ENCODE measurements around the gene PPP2R2D.

GRCh38 chr10:131862548-131862947, 38.3 kb upstream of the PPP2R2D start:
- TF ChIP-seq POLR2A (IDR thresholded peaks at IDR 0.05) (no peak), CTCF (IDR thresholded peaks at IDR 0.05 in 4 of 5, conservative IDR thresholded peaks at IDR 0.05 in 1 of 5) (no peak)

All from gastrocnemius medialis (tissue), 4 donors.